COLO668 (cell line): ENCODE results near the gene TET2.
"Not testable (repeated sequence)": the region's sequence is repeated elsewhere in the genome, so short reads cannot be mapped to it uniquely, and the experiment has no call there.

Experiments
- DNase-seq: peaks from one replicate; lab custom pipeline; 2025; ENCODE audit not compliant: unreplicated experiment; lab: John Stamatoyannopoulos, UW

The TET2 gene

GRCh38 chr4:105283501-105283900 lies 136.8 kb downstream of the TET2 start:
- DNase-seq: no peak

GRCh38 chr4:105288121-105288520 lies 141.4 kb downstream of the TET2 start:
- no peak for DNase-seq

- no peak for DNase-seq
These were observed 145.2 kb downstream of the TET2 start for GRCh38 chr4:105291925-105292324.

- no peak for DNase-seq
These were observed 146.7 kb downstream of the TET2 start for GRCh38 chr4:105293360-105293759.

GRCh38 chr4:105296672-105297071 lies 150.0 kb downstream of the TET2 start:
- DNase-seq: no peak

GRCh38 chr4:105299027-105299426 lies 152.4 kb downstream of the TET2 start:
- not testable (repeated sequence) for DNase-seq

GRCh38 chr4:105304085-105304484 lies 157.4 kb downstream of the TET2 start:
- no peak for DNase-seq

GRCh38 chr4:105305019-105305836 lies 158.6 kb downstream of the TET2 start:
- DNase-seq: no peak

- peak; percentile 25 for DNase-seq
These were observed 159.6 kb downstream of the TET2 start for GRCh38 chr4:105306158-105306781.

GRCh38 chr4:105306820-105307219 lies 160.1 kb downstream of the TET2 start:
- no peak for DNase-seq

- DNase-seq: no peak
These were observed 171.8 kb downstream of the TET2 start for GRCh38 chr4:105318486-105318885.

- no peak for DNase-seq
These were observed 180.5 kb downstream of the TET2 start for GRCh38 chr4:105327222-105327621.

- no peak for DNase-seq
These were observed 181.3 kb downstream of the TET2 start for GRCh38 chr4:105327956-105328355.

GRCh38 chr4:105329081-105329480 lies 182.4 kb downstream of the TET2 start:
- no peak for DNase-seq
